Stimulated activated memory B cell treated with anti-CD40 and anti-IgM and Interleukin-4, amounts not matched to agents 10 μg/mL and 1 μg/mL and 100 μg/mL, for 72 hours (primary cell): ENCODE measurements around the gene KLHL40.

Source experiments
- ATAC-seq: fragments of 150-1000 bp; cut with Tn5 transposase; 2 replicates; pipeline ENCODE4 v1.10.0; 2021
- H3K27ac Mint-ChIP-seq: one replicate; pipeline ENCODE4 v1.8.0; 2022; ENCODE audit warnings: mild to moderate bottlenecking, mixed read lengths
- H3K27me3 Mint-ChIP-seq: one replicate; pipeline ENCODE4 v1.8.0; 2022; ENCODE audit warnings: mixed read lengths
- H3K36me3 Mint-ChIP-seq: one replicate; pipeline ENCODE4 v1.8.0; 2022; ENCODE audit warnings: mixed read lengths
- H3K4me1 Mint-ChIP-seq: one replicate; pipeline ENCODE4 v1.8.0; 2022; ENCODE audit warnings: mixed read lengths
- H3K4me3 Mint-ChIP-seq: one replicate; pipeline ENCODE4 v1.8.0; 2022; ENCODE audit warnings: mild to moderate bottlenecking, moderate library complexity, mixed read lengths
- H3K9me3 Mint-ChIP-seq: one replicate; pipeline ENCODE4 v1.8.0; 2022; ENCODE audit warnings: mixed read lengths

The KLHL40 gene

GRCh38 chr3:42699511-42699971 lies 14.2 kb downstream of the KLHL40 start:
- Mint-ChIP-seq H3K27me3 (peaks cover 29% of the 10 kb centered on the region), H3K27ac (no peak overlapping the region), H3K9me3 (no peaks in the 10 kb centered on the region), H3K4me1 (no peaks in the 10 kb centered on the region), H3K36me3 (no peaks in the 10 kb centered on the region), H3K4me3 (no peak overlapping the region)
- ATAC-seq, result no peak

DNA sequence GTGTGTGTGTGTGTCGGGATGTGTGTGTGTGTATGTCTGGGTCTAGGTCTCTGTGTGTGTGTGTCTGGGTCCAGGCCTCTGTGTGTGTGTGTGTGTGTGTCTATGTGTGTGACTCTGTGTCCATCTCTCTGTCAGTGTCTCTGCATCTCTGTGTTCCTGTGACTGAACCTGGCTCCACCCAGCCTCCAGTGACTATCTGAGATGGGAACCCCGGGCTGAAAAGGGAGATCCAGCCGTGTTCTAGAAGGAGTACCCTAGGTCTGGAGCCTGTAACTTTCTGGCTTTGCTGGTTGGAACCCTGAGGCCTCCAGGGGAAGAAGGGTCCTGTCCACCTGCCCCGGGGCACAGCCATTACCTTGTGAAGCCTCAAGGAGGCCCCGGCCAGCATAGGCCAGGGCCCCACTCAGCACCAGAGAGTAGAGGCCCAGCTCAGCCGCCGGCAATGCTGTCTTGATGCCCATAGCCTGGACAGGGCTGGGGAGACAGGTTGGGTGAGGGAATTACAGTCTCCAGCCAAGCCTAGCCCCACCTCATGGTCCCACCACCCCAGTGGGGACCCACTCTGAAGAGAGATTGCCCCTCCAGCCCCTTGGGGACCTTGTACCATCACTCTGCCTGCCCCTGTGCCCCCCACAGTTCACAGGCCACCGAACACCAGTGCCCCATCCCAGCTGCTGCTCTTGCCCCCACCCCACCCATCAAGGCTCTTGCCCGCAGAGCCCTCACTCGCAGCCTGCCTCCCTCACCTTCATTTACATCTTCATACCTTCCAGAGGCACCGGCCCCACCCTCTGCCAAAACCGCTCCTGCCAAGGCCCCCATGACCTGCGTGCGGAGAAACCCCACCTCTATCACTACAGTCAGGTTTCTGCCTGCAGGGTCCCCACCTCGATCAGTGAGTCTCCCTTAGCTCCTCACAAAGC lies 15.3 kb downstream of the KLHL40 start:
- peaks cover 38% of the 10 kb centered on the region for H3K27me3 Mint-ChIP-seq
- no peak overlapping the region for H3K27ac Mint-ChIP-seq
- H3K4me3 Mint-ChIP-seq, result no peak overlapping the region
- no peaks in the 10 kb centered on the region for H3K36me3 Mint-ChIP-seq
- no peaks in the 10 kb centered on the region for H3K4me1 Mint-ChIP-seq
- no peak for ATAC-seq
- H3K9me3 Mint-ChIP-seq, result no peaks in the 10 kb centered on the region

DNA sequence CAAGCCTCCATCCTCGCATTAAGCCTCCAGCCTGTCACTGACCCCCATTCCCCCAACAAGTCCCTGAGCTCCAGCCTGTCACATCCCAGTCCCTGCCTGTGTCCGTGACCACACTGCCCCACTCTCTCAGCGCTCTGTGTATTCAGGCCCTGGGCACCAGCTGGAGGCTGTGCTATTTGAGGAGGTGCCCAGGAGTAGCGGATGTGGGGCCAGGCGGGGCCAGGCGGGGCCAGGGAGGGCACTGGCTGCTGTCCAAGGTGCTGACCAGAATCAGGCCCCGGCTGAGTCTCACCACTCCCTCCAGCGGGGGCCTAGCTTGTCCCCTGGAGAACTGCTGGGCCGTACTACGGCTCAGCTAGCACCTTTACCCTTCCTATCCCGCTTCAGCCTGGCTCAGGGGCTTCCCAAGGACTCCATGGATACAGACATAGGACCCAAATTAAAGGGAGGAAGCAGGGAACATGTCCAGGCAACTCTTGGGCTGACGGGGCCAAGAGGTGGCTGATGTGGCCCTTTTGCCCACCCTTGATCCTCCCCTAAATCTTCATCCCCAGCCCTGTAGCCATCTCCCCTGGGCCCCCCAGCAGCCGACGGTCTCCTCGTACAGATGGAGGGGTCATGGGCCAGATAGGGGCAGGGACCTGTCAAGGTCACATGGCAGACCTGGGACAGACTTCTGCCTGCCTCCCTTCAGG lies 16.2 kb downstream of the KLHL40 start:
- Mint-ChIP-seq H3K36me3 (no peaks in the 10 kb centered on the region), H3K4me3 (no peak overlapping the region), H3K27me3 (peaks cover 47% of the 10 kb centered on the region), H3K27ac (no peak overlapping the region), H3K9me3 (no peaks in the 10 kb centered on the region), H3K4me1 (no peaks in the 10 kb centered on the region)
- no peak for ATAC-seq

GRCh38 chr3:42702066-42702951 lies 17.0 kb downstream of the KLHL40 start, which contains the start of gene HHATL:
Gene HHATL (minus strand): TSS chr3:42702798. CDS start chr3:42700826, 1,972 bp downstream.
- no peaks in the 10 kb centered on the region for H3K4me1 Mint-ChIP-seq
- no peaks in the 10 kb centered on the region for H3K36me3 Mint-ChIP-seq
- no peak within 1 kb of the TSS for H3K27ac Mint-ChIP-seq
- H3K9me3 Mint-ChIP-seq, result no peaks in the 10 kb centered on the region
- no peak within 1 kb of the TSS for H3K4me3 Mint-ChIP-seq
- ATAC-seq, result no peak
- peaks cover 47% of the 10 kb centered on the region for H3K27me3 Mint-ChIP-seq

DNA sequence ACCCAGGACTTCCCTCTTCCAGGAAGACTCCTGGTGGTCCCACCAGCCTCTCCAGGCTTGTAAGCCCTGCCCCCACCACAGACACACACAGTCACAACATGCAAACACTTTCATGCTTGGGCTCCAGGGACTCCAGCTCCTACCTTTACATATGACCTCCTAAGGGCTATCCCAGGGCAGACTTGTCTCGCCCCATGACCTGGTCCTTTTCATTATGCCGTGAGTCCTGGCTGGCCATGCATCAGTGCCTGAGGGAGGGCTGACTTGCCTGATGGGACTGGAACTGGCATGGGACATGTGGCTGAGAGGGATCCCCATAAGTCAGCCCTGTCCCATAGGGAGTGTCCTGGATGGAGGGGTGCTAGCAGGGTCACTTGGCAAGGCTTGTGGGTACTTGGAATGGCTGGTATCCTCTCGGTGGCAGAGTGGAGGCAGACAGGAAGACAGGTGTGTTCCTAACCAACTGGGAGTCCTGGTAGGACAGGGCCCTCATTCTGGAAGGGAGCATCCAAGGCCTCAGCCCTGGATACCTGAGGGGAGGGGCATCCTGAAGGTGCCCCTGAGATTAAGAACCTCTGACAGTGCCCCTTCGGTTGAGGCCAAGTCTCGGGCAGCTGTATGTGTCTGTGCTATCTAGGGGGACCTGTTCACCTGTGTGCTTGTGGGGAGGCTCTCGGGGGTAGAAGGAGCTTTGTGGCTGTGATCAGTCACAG lies 17.8 kb downstream of the KLHL40 start:
- no peak for ATAC-seq
- H3K4me3 Mint-ChIP-seq, result no peak overlapping the region
- H3K9me3 Mint-ChIP-seq, result no peaks in the 10 kb centered on the region
- H3K27ac Mint-ChIP-seq, result no peak overlapping the region
- H3K27me3 Mint-ChIP-seq, result peaks cover 47% of the 10 kb centered on the region
- H3K4me1 Mint-ChIP-seq, result no peaks in the 10 kb centered on the region
- H3K36me3 Mint-ChIP-seq, result no peaks in the 10 kb centered on the region

- no peak overlapping the region for H3K4me3 Mint-ChIP-seq
- H3K4me1 Mint-ChIP-seq, result no peaks in the 10 kb centered on the region
- no peak for ATAC-seq
- no peaks in the 10 kb centered on the region for H3K36me3 Mint-ChIP-seq
- H3K9me3 Mint-ChIP-seq, result no peaks in the 10 kb centered on the region
- H3K27ac Mint-ChIP-seq, result no peak overlapping the region
- H3K27me3 Mint-ChIP-seq, result peaks cover 48% of the 10 kb centered on the region
Measured at GRCh38 chr3:42703695-42704025, 18.3 kb downstream of the KLHL40 start.

GRCh38 chr3:42704136-42704841 lies 19.0 kb downstream of the KLHL40 start:
- H3K27me3 Mint-ChIP-seq, result peaks cover 54% of the 10 kb centered on the region
- H3K9me3 Mint-ChIP-seq, result no peaks in the 10 kb centered on the region
- H3K27ac Mint-ChIP-seq, result no peak overlapping the region
- no peak for ATAC-seq
- H3K4me1 Mint-ChIP-seq, result no peaks in the 10 kb centered on the region
- no peak overlapping the region for H3K4me3 Mint-ChIP-seq
- no peaks in the 10 kb centered on the region for H3K36me3 Mint-ChIP-seq

GRCh38 chr3:42705058-42705767 lies 19.9 kb downstream of the KLHL40 start:
- Mint-ChIP-seq H3K27me3 (peaks cover 63% of the 10 kb centered on the region), H3K9me3 (no peaks in the 10 kb centered on the region), H3K27ac (no peak overlapping the region), H3K4me3 (no peak overlapping the region), H3K4me1 (no peaks in the 10 kb centered on the region), H3K36me3 (no peaks in the 10 kb centered on the region)
- ATAC-seq, result no peak

GRCh38 chr3:42705962-42706585 lies 20.7 kb downstream of the KLHL40 start:
- no peaks in the 10 kb centered on the region for H3K4me1 Mint-ChIP-seq
- peaks cover 60% of the 10 kb centered on the region for H3K27me3 Mint-ChIP-seq
- no peak overlapping the region for H3K27ac Mint-ChIP-seq
- no peak overlapping the region for H3K4me3 Mint-ChIP-seq
- H3K36me3 Mint-ChIP-seq, result no peaks in the 10 kb centered on the region
- ATAC-seq, result no peak
- no peaks in the 10 kb centered on the region for H3K9me3 Mint-ChIP-seq

GRCh38 chr3:42706721-42707619 lies 21.6 kb downstream of the KLHL40 start:
- no peak for ATAC-seq
- Mint-ChIP-seq H3K4me1 (no peaks in the 10 kb centered on the region), H3K27me3 (peaks cover 52% of the 10 kb centered on the region), H3K36me3 (no peaks in the 10 kb centered on the region), H3K9me3 (no peaks in the 10 kb centered on the region), H3K4me3 (no peak overlapping the region), H3K27ac (no peak overlapping the region)

- Mint-ChIP-seq H3K4me3 (no peak overlapping the region), H3K36me3 (no peaks in the 10 kb centered on the region), H3K27ac (no peak overlapping the region), H3K27me3 (peaks cover 51% of the 10 kb centered on the region), H3K9me3 (no peaks in the 10 kb centered on the region), H3K4me1 (peaks cover under 1% of the 10 kb centered on the region)
- no peak for ATAC-seq
Measured at GRCh38 chr3:42707620-42708355, 22.5 kb downstream of the KLHL40 start.

- no peak for ATAC-seq
- peaks cover 42% of the 10 kb centered on the region for H3K27me3 Mint-ChIP-seq
- no peaks in the 10 kb centered on the region for H3K36me3 Mint-ChIP-seq
- H3K9me3 Mint-ChIP-seq, result no peaks in the 10 kb centered on the region
- no peak overlapping the region for H3K4me3 Mint-ChIP-seq
- H3K4me1 Mint-ChIP-seq, result peaks cover 9% of the 10 kb centered on the region
- no peak overlapping the region for H3K27ac Mint-ChIP-seq
Measured at GRCh38 chr3:42708611-42709151, 23.3 kb downstream of the KLHL40 start.
